Fibroblast of upper back skin (primary cell): ENCODE measurements around the gene SETBP1.

Experiments used
- DNase-seq: peaks from one replicate; pipeline ENCODE4 v3.0.0-alpha.2; 2013

Gene SETBP1

DNA sequence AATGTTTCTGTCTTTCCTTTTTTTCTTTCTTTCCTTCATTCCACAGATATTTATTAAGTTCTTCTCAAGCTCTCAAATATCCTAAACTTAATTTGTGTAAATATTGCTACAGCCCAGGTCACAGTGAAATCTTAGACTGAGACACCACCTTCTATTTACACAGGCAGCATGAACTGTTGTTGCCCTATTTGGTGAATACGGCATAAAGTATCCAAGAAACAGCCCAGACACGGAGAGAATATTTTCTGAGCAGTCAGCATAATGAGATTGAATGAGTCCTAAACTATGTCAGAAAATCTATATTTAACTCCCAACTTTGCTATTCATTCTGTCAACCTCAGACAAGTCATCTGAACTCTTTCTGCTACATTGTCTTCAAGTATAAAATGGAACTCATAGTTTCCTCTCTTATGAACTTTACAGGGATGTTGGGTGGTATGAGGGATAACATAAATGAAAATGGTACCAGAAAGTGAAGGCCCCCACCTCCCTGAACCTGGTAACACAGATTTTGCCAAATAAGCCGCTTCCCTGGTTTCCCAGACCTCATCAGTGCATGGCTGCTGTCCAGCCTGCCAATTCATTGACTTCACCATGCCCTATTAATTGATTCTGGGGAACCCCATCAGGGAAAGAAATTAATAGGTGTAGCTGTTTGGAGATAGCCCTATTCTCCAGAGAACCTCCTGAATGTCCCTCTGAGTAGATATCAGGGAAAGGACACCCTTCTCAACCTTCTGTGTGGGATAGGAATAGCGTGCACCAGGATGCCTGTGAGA is 235.9 kb downstream of the SETBP1 start:
- DNase-seq, result no peak

DNA sequence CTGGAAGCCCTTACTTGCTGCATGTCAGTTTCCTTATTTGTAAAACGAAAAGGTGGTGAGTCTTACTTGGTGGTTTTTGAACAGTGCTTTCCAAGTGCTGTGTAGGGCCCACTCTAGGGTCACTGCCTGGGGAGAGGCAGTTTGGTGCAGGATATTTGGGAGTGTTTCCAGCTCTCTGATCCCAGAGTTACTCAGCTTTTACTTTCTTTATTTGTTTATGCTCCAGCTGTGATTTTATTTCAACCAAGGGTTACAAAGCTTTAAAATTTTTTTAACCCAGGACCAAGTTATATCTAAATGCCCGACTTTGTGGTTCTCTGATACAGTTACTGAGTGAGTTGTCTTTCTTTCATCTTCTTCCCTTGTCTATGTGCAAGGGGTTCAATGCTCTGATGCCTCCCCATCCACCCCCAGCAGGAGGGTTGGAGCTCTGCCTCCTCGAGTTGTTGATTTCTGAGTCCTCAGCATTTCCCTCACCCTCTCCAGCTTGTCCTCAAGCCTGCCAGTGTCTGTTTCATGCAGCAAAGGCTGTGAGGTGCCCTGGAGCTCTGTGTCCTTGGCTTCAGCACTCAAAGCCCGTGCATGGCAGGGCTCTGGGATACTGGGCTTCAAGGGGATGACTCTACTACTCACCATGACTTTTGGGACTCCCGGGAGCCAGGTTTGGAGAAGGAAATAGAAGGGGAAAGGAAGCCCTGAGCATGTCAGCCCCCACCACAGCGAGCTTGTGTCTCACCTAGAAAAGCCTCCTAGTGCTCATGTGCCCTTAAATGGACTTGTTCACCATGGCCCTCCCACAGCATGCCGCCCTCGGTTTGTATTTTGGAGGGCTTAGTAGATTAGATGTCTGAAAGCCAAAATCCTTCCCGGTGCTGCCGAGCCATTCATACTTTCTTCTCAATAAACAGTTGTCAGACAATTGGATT is 236.8 kb downstream of the SETBP1 start:
- no peak for DNase-seq

DNA sequence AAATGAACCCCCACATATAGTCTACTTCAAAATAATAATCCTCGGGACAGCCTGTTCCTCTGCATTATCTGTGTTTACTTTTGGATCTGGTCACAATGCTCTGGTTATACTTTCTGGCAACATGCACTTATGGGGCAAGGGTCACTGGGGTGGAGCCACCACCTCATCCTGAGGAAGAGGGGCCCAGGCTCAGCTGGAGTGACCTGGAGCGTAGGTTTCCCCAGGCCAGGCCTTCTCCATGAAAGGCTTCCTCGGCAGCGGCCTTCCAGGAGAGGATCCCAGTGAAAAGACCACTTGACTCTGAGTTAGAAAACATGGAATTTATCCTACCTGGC is 237.4 kb downstream of the SETBP1 start:
- DNase-seq, result no peak

DNA sequence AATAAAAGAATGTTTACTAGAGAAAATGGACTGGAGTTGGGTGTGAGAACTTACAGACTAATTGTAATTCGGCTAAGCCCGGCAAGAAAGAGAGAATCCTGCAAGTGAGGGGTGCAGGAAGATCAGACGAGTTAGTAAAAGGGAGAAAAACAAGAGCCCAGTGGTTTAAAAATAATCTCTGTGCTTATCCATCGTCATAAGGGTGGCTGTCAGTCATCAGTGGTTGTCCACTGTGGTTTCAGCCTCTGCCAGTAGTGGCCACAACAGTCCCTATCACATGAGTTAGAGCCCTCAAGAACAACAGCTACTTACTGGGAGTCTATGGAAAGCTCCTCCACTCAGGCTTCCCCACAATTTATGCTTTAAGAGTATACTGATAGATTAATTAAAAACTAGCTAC is 239.8 kb downstream of the SETBP1 start:
- no peak for DNase-seq

DNA sequence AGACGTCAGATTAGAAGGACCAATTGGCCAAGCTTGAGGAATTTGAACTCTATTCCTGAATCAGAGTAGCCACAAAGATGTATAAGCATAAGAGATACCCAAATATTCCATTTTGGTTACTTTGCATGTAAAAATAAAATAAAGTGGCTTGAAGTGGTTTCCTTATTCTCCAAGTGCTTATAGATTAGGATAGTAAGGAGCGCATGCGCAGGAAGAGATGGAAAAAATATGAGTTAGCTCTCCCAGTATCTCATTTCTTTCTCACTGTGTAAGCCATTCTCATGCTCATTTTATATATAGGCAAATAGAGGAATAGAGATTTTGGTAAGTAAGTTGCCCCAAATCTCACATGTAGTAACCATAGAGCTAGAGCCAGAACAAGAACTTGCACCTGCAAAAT is 241.3 kb downstream of the SETBP1 start:
- DNase-seq, result no peak

DNA sequence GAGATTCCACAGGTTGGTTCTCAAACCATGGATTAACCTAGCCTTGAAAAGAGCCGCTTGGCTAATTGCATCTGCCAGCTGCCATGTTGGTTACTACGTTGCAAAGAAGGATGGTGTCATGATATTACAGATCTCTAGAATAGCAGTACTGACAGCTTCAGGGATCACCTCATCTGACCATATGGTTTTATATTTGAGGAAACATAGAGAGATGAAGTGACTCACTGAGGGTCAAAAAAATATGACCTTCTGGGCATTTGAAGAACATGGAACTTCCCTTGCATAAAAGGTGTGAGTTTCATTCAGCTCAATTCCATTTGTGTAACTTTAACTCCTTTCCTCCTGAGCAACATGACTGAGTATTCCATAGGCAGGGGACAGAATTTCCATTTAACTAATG is 242.3 kb downstream of the SETBP1 start:
- no peak for DNase-seq

- DNase-seq, result no peak
These were observed 244.3 kb downstream of the SETBP1 start for GRCh38 chr18:44924785-44925499.

- DNase-seq, result peak; percentile 18
These were observed 246.6 kb downstream of the SETBP1 start for GRCh38 chr18:44927127-44927849.

- no peak for DNase-seq
These were observed 254.2 kb downstream of the SETBP1 start for GRCh38 chr18:44934901-44935300.

- no peak for DNase-seq
These were observed 254.8 kb downstream of the SETBP1 start for GRCh38 chr18:44935455-44935854.

GRCh38 chr18:44936485-44936884 is 255.8 kb downstream of the SETBP1 start:
- DNase-seq, result no peak

- no peak for DNase-seq
These were observed 257.5 kb downstream of the SETBP1 start for GRCh38 chr18:44937960-44938719.

DNA sequence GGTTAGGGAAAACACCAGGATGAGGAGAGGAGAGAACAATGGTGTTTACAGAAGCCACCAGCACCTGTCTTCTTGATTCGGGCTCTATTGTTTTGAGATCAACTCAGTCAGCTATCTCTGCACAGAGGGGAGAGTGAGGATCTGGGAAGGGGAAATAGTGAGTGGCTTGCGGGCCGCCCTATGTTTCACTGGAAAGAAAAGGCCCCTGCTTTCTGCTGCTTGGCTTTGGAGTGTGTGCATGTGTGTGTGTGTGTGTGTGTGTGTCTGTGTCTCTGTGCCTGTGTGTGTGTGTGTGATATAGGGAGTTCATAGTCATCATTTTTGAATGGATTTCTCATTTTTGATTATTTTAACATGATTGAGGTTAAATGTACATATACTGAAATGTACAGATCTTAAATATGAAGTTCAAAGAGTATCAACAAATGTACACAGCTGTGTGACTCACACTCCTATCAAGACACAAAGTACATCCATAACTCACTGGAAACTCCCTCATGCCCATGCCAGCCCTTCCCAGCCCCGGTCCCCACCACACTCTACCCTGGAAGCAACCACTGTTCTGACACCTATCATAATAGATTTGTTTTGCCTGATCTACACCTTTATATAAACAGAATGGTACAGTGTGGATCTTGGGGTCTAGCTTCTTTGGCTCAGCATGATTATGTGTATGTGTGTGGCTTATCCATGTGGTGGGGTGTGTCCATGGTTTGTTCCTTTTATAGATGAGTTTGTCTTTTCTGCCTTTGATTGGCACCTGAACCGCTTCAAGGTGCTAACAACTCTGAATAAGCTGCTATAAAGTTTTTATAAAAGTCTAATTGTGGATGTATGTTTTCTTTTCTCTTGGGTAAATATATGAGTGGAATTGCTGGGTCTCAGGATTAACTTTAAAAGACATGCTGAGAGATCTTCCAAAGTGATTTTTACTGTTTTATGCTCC is 258.3 kb downstream of the SETBP1 start:
- DNase-seq, result no peak

- DNase-seq, result no peak
These were observed 260.8 kb downstream of the SETBP1 start for GRCh38 chr18:44941516-44941915.

GRCh38 chr18:44942073-44942472 is 261.4 kb downstream of the SETBP1 start:
- no peak for DNase-seq

- peak; percentile 95 for DNase-seq
These were observed 262.7 kb downstream of the SETBP1 start for GRCh38 chr18:44943311-44943881.

- DNase-seq, result peak; percentile 29
These were observed 263.8 kb downstream of the SETBP1 start for GRCh38 chr18:44944461-44944860.

DNA sequence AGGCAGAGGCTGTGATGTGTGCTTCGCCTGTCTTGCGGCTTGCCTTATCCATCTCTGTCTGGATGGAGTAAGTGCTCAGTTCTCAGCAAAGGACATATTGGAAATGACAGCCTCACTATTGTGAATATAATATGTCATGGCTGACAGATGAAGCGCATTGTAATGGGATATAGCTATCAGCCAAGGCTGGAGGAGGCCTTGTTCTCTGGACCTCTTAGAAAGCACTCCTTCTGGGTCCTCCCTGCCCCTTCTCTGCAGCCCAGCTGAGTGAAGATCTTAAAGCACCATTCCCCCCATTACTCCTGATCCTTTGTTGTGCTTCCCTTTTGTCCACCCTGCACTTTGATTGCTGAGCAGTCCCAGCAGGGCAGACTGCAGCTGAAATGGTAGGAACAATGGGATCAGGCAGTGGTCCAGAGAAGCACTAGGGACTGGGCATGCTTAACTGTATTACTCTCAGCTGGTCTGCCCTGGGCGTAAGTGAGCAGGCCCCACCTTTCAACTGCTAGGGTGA is 265.3 kb downstream of the SETBP1 start:
- DNase-seq, result no peak

DNA sequence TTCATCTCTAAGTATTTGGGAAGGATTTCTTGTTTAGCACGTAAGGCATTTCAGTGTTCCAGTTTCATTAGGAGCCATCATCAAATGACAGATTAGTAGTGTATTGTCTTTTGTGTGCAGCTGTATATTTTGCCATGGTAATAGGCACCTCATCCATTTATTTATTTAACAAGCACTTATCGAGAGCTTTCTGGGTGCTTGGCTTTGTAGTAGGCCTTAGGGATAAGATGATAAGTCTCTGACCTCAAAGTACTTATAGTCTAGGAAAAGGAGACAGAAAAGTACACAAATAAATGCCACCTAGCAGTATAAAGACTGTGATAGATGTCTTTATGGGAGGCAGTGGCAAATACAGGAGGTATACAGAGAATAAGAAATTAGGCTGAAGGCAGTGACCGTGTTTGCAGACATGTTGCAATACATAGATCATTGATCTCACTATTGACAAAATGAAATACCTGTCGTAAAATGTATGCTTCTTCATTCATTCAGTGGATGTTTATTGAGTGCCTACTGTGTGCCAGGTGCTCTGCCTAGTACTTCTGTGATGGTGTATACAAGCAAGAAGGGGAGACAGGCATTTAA is 265.9 kb downstream of the SETBP1 start:
- no peak for DNase-seq

- DNase-seq, result no peak
These were observed 269.3 kb downstream of the SETBP1 start for GRCh38 chr18:44949967-44950366.
